GM12872 (cell line): ENCODE data around the gene PLA2G12A.

Experiments
- CTCF ChIP-seq: IDR thresholded peaks from 3 replicates; pipeline ENCODE4 v1.5.1; 2011; ENCODE audit warnings: low read depth, mild to moderate bottlenecking, low read length, moderate library complexity; ENCODE audit not compliant: insufficient read depth

The PLA2G12A gene

GRCh38 chr4:109673303-109673702 lies 56.6 kb downstream of the PLA2G12A start:
- no peak for TF ChIP-seq CTCF

- TF ChIP-seq CTCF: no peak
These were observed 57.5 kb downstream of the PLA2G12A start for GRCh38 chr4:109672169-109672930.

GRCh38 chr4:109671350-109671749 lies 58.5 kb downstream of the PLA2G12A start:
- no peak for TF ChIP-seq CTCF

- TF ChIP-seq CTCF: no peak
These were observed 63.9 kb downstream of the PLA2G12A start for GRCh38 chr4:109665783-109666485.

GRCh38 chr4:109662771-109663170 lies 67.1 kb downstream of the PLA2G12A start:
- no peak for TF ChIP-seq CTCF

GRCh38 chr4:109662116-109662515 lies 67.8 kb downstream of the PLA2G12A start:
- TF ChIP-seq CTCF: no peak
